HG03039 (cell line): ENCODE measurements around the gene TUT4.

Experiments used
- ATAC-seq: cut with Tn5 transposase; IDR thresholded peaks from one replicate; pipeline ENCODE4 v1.9.1; 2021; ENCODE audit warnings: mild to moderate bottlenecking, moderate library complexity; ENCODE audit not compliant: unreplicated experiment

The TUT4 gene

DNA sequence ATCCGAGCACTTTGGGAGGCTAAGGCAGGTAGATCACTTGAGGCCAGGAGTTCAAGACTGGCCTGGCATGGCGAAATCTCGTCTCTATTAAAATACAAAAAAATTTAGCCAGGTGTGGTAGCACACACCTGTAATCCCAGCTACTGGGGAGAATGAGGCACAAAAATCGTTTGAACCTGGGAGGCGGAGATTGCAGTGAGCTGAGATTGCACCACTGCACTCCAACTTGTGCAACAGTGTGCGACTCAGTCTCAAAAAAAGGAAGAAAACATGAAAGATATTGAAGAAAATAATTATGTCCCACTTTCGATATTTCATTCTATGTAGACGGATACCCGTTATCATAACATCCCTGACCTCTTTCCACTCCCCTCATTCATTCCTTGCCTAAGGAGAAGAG is 19.2 kb downstream of the TUT4 start:
- no peak for ATAC-seq

DNA sequence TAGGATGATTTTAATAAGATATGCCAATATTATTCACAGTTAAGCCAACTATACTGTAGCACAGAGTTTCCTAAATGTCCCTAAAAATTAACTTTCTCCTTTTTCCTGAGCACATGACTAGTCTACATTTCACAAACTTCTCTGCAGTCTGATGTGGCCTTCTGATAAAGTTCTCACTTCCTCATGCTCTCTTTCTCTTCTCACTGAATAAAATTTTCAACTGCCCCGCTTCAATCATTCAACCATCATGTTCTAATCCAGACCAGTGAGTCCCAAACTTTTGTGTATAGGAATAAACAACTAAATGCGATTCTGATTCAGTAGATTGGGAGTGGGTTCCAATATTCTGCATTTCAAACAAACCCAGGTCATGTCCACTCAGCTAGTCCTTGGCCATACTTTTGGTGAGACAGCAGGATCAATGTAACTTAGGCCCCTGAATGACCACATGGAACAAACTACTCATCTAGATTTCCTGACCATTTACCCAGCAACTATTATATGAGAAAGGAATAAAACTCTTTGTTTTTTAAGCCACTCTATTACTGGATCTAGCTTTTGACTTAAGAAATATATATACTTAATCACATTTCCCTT is 20.1 kb downstream of the TUT4 start:
- ATAC-seq, result no peak

DNA sequence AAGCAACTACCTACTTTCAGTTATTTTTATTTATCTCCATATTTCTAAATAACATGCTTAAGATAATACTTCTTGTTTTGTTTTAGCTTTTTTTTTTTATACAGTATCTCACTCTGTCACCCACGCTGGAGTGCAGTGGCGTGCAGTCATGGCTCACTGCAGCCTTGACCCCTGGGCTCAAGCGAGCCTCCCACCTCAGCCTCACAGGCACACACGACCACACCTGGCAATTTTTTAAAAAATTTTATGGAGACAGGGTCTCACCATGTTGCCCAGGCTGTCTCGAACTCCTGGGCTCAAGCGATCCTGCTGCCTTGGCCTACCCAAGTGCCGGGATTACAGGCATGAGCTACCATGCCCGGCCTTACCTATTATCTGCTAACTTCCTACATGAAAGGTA is 20.6 kb downstream of the TUT4 start:
- no peak for ATAC-seq

DNA sequence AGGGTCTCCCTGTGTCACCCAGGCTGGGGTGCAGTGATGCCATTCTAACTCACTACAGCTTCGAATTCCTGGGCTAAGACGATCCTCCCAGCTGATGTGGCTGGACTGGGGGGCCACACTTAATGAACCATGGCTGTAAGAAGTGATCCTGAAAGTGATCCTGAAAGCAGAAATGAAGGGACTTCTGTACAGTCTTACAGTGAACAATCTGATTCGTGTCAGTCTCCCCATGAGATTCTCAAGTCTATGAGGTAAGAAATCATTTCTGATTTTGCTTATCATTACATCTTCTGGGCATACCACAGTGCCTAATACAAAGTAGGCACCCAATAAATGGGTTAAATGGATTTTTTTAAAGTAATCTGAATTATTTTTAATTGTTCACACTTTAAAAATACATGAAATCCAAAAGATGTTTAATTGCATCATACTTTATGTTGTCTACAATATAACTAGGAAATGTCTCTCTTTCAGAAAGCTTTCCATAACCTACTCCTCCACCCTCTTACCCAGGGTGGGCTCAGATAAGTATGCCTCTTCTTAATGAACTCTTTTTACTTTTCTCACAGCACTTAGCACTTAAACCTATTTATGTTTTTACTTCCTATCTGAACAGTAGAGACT is 21.5 kb downstream of the TUT4 start:
- no peak for ATAC-seq

DNA sequence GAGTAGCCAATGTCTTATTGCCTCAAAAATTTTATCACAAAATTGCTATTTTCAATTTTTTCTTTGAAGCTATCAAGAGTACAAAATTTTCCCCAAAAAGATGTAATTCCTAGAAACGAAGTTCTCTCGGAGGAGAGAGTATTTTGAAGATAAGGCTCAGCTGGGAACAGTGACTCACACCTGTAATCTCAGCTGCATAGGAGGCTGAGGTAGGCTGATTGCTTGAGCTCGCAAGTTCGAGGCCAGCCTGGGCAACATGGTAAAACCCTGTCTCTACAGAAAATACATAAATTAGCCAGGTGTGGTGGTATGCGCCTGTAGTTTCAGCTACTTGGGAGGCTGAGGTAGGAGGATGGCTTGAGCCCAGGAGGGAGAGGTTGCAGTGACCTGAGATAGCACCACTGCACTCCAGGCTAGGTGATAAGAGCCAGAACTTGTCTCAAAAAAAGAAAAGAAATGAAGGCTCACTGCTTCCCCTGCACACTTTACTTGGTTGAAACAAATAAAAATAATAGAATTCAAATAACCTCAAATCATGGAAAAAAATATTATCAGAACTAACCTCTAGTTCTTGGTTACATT is 22.2 kb downstream of the TUT4 start:
- ATAC-seq, result no peak

DNA sequence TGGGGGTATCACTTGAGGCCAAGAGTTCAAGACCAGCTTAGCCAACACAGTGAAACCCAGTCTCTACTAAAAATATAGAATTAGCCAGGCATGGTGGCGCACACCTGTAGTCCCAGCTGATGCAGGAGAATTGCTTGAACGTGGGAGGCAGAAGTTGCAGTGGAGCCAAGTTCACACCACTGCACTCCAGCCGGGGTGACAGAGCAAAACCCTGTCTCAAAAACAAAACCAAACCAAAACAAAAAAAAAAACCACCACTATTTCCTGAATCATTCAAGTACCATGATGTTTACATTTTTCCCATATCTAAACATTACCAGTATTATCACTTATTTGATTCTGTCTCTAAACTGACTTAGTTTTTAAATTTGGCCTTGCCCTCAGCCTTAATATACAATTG is 29.5 kb downstream of the TUT4 start:
- ATAC-seq, result no peak

DNA sequence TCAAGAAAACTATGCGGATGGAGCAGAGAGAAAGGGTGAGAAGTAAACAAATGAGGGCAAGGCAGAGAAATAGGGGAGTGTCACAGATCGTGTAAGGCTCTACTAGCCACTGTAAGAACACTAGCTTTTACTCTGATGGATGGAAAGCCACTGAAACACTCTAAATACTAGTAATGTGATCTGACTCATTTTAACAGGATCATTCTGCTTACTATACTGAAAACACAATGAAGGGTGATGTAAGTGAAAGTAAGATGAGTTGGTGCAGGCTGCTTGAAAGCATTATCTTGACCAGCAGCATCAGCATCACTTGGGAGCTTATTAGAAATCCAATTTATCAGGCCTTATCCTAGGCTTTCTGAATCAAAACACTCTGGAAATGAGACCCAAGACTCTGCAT is 32.7 kb downstream of the TUT4 start:
- no peak for ATAC-seq

DNA sequence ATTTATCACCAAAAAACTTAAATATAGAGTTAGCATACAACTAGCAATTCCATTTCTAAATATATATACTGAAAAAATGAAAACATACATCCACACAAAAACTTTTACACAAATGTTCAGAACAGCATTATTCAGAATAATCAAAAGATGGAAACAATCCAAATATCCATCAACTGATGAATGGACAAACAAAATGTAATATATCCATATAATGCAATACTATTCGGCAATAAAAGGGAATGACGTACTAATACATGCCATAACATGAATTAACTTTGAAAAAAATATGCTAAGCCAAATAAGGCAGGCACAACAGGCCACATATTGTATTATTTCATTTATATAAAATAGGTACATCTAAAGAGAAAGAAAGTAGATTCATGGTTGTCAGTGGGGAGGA is 33.9 kb downstream of the TUT4 start:
- ATAC-seq, result no peak

DNA sequence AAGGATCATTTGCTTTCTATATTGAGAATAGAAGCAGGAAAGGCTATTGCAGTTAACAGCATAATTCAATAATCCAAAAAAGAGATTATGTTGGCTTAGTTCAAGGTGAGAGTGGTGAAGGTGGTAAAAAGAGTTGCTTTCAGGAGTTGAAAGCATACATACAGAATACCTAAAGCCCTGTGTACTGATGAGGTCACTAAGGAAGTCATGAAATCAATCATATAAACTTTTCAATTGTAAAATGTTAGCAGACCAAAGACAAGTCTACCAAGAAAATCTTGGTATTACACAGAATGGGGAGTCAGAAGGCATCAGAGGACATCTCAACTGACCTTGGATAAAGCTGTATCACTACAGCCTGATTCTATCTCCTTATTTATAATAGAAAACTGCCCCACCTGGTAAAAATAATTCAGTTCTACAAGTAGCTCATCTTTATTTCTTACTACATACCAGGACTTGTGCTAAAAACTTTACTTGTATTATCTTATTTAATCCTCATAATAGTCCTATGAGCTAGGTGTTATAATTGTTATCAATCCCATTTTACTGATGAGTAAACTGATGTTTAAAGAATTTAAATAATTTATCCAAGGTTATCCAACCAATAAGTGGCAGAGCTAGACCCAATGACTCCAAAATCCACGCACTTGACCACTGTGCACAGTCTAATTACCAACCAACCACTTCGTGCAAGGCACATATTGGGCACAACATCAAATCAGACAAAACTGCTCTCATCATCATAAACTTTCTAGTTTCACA is 40.9 kb downstream of the TUT4 start:
- no peak for ATAC-seq

DNA sequence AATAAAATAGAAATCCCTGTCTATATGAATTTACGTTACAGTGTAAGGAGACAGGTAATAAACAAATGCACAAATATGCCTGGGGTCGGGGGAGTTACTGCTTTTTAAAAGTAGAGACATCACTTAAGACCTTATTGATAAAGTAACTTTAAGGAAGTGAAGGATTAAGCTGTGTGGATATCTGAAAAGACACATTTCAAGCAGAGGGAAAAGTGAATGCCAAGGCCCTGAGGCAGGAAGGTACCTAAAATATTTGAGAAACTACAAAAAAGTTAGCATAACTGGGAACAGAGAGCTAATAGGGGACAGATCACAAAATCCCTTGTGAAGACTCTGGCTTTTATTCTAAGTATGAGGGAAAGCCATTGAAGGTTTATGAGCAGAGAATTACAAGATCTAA is 41.5 kb downstream of the TUT4 start:
- ATAC-seq, result no peak

DNA sequence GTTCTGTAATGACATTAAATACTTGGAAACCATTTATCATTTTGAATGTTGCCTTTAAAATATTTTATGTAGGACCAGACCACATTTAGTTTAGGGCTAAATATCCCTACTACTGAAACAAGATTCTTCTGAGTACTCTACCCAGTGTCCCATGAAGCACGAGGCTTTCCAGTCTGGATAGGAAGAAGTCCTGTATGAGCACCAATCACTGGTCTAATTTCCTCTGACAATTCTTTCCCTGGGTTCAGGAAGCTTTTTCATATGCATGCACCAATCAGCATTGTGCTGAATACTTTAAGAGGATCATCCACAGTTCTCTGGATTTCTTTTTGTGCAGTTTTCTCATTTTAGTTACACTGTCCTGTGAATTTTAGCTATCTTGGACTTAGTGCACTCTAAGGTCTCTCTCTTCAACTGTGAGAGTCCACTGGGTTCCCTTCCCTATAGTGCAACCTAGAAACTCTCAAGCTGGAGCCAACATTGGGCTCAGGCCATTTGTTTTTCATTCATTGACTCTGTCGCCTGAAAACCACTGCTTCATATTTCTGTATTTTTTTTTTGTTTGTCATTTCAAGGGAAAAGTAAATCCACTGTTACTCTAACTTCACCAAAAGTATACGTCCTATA is 45.9 kb downstream of the TUT4 start:
- ATAC-seq, result no peak

DNA sequence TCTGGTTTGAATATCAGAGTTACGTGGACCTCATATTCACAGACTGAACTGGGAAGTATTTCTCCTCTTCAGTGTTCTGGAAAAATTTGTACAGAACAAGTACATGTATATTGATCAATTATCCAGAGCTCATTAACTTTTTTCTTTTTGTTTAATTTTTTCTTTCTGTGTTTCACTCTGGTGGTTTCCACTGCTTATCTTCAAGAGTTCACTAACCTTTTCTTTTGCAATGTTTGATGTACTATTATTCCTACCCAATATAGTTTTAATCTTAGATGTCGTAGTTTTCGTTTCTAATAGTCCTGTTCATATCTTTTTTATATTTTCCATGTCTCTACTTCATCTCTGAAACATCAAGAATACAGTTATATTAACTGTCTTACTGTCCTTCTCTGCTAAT is 46.5 kb downstream of the TUT4 start:
- ATAC-seq, result no peak

DNA sequence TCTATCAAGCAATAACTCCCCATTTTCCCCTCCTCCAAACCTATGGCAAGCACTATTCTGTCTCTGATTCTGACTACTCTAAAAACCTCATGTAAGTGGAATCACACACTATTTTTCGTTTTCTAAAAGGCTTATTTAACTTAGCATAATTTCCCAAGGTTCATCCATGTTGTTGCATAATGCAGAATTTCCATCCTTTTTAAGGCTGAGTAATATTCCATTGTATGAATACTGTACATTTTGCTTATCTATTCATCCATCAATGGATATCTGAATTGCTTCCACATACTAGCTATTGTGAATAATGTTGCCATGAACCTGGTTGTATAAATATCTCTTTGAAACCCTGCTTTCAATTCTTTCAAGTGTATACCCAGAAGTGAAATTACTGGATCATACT is 48.2 kb downstream of the TUT4 start:
- no peak for ATAC-seq

DNA sequence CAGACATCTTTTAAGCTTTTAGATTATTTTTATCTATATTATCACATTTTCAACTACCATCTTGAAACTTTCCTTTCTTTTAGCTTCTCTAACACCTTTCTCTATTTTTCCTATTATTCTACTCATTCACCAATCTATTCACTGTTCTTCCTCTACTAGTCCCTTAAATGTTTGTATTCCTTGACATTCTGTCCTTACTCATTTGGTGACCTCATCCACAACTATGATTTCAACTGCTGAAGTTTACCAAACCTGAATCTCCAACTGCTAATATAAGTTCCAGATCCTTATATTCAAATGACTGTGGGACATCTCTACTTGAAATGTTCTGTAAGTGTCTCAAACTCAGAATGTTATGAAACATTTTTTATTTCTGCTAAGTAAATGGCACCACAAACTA is 49.2 kb downstream of the TUT4 start:
- no peak for ATAC-seq

DNA sequence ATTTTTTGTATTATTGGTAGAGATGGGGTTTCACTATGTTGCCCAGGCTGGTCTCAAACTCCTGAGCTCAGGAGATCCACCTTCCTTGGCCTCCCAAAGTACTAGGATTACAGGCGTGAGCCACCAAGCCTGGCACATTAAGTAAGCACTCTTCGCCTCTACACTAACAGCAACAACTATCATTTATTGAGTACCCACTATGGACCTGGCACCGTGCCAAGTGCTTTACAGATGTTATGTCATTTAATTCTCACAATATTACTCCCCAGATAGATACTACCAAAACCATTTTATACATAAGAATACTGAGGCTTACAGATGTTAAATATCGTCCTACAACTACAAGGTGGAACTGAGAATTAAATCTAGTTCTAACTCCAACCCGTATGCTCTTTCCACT is 50.1 kb downstream of the TUT4 start:
- ATAC-seq, result no peak

DNA sequence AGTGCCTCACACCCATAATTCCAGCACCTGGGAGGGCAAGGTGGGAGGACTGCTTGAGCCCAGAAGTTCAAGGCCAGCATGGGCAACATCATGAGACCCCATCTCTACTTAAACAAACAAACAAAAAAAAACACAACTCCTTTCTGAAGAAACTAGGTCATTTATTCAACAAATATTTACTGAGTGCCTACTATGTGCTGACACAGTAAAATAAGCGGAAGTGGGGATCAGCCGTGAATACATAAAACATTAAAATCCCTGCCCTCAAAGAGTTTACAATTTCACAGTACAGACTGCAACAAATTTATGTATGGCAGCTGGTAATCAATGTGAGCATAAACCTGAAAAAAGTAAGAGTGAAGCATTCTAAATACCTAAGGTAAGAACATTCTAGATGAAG is 65.3 kb downstream of the TUT4 start:
- ATAC-seq, result no peak

DNA sequence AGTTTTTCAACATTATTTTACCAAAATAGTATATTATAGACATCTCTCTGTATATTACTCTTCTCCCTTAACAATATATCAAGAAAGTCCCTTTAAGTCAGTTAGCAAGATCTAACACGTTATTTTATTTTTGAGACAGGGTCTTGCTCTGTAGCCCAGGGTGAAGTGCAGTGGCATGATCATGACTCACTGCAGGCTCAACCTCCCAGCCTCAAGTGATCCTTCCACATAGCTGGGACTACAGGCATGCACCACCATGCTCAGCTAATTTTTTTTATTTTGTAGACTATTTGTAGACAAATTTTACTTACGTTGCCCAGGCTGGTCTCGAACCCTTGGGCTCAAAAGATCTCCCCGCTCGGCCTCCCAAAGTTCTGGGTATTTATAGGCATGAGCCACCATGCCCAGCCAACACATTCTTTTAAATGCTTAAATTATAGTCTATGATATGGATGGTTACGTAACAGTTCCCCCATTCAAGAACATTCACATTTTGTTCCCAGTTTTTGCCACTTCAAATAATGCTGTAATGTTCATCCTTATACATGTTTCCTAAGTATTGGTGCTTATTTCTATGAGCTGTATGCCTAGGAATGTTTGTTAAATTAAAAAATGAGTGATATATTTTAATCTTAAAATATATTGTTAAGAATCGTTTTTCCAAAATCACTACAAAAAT is 70.4 kb downstream of the TUT4 start:
- ATAC-seq, result no peak

DNA sequence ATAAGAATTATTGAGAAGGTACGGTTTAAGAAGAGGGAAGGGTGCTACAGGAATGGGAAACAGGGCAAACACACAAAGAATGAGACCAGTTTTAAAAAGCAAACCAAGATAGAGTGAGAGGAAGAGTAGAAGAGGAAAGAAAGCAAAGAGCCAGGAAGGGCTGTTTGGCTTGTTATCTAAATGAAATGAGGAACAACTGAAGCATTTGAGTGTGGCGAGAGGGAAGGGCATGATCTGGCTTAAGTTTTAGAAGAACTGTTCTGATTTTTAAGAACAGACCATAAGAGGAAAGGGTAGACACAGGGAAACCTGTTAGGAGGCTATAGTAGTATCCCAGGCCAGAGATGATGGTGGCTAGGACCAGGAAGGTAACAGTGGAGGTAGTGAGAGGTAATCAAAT is 73.8 kb downstream of the TUT4 start:
- ATAC-seq, result no peak

DNA sequence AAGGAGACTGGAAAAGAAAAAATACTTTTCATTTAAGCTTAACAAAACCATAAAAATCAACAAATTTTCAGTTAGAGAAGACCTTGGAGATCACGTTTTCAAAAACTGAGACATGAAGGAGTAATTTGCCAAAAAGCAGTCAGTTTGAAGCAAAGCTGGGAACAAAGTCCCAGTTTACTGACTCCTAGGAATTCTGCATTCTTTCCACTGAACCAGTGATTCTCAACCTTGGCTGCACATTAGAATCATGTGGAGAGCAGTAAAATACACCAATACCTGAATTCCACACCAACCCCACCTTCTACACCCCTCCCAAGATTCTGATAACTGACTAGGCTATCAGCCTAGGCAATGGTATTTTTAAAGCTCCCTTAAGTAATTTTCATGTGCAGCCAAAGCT is 75.0 kb downstream of the TUT4 start:
- ATAC-seq, result no peak

DNA sequence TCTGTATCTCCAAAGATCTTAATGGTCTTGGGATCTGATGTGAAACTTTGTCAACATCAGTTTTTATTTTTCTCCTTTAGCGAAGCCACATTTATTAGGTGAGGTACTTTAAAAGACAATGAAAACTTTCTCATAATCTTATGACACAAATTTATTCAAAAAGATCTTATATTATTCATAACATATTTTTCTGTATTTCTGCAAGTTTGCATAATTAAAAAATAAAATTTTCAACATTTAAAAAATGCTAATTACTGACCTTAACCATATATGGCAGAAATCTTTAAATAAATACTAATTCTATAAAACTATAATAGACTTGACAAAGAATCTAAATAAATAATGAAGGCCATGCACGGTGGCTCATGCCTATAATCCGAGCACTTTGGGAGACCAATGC is 75.9 kb downstream of the TUT4 start:
- no peak for ATAC-seq

DNA sequence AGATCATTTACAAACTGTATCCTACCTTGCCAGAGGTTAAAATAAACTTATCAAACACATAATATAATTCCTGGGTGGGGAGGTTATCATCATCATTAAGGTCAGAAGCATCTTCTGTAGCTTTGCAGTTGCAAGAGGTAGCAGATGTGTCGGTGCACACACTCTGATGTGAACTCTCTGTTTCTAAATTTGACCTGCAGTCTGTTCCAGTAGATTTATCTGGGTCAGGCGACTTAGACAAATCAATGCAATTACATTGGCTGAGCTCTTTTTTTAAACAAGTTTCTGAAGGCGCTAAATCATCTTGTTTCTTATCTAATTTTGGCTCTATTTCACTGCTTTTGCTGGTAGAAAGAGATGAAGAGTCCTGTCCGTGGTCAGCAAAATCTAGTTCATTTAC is 78.1 kb downstream of the TUT4 start:
- no peak for ATAC-seq
